IMR-90 (cell line): Measurements from ENCODE around the gene DCLK1. TPM values are rescaled to one million over a fixed set of nuclear protein-coding genes. Genes with fewer than 3 reads are reported as not detected.

Experiments
- ATAC-seq: fragments of 200-7000 bp; cut with Tn5 transposase; 2 replicates; pipeline ENCODE4 v1.9.1; 2020; ENCODE audit warnings: low read depth, mild to moderate bottlenecking, moderate library complexity
- BruUV-seq: library from RNA; stranded (reverse); fragments of 400-500 nt; replicated peaks from 2 replicates; lab custom pipeline; 2021; lab: Mats Ljungman, UMichigan
- CTCF ChIA-PET: fragments of 300-600 bp; formaldehyde crosslinking; extraction: SDS; loops from one replicate; lab custom pipeline; 2021; ENCODE audit warnings: antibody characterized with exemption; lab: Yijun Ruan, JAX
- POLR2A ChIA-PET: fragments of 300-600 bp; sonication (Branson Sonifier 250); formaldehyde crosslinking; loops from one replicate; lab custom pipeline; 2022; ENCODE audit warnings: antibody characterized with exemption; ENCODE audit not compliant: unreplicated experiment; lab: Charles Lee
- DNase-seq: peaks from one replicate; pipeline ENCODE4 v3.0.0; 2013
- H2AFZ ChIP-seq: replicated peaks from 2 replicates; pipeline ENCODE3; 2013; ENCODE audit warnings: low read length, mild to moderate bottlenecking; ENCODE audit not compliant: poor library complexity
- H2AK5ac ChIP-seq: 2 replicates; pipeline ENCODE4 v1.6.1; 2013; ENCODE audit warnings: low read depth, low read length, inconsistent platforms
- H2AK9ac ChIP-seq: replicated peaks from 2 replicates; pipeline ENCODE3; 2013; ENCODE audit warnings: mild to moderate bottlenecking, low read depth, low read length, moderate library complexity; ENCODE audit not compliant: poor library complexity
- H2BK120ac ChIP-seq: 2 replicates; pipeline ENCODE4 v1.6.1; 2013; ENCODE audit warnings: low read depth, low read length, inconsistent platforms
- H2BK15ac ChIP-seq: 3 replicates; pipeline ENCODE4 v1.6.1; 2013; ENCODE audit warnings: low read depth, low read length, inconsistent platforms
- H2BK20ac ChIP-seq: 2 replicates; pipeline ENCODE4 v1.6.1; 2013; ENCODE audit warnings: low read depth, mild to moderate bottlenecking, inconsistent platforms, low read length, moderate library complexity
- H2BK5ac ChIP-seq: 2 replicates; pipeline ENCODE4 v1.6.1; 2013; ENCODE audit warnings: mild to moderate bottlenecking, low read depth, low read length, inconsistent platforms; ENCODE audit not compliant: poor library complexity, severe bottlenecking
- H3K14ac ChIP-seq: replicated peaks from 2 replicates; pipeline ENCODE4 v1.6.1; 2013; ENCODE audit warnings: low read depth, low read length, inconsistent platforms
- H3K18ac ChIP-seq: 2 replicates; pipeline ENCODE4 v1.6.1; 2013; ENCODE audit warnings: low read depth, low read length, control low read depth
- H3K23ac ChIP-seq: 2 replicates; pipeline ENCODE4 v1.6.1; 2013; ENCODE audit warnings: low read depth, low read length, inconsistent platforms
- H3K27ac ChIP-seq: 2 replicates; pipeline ENCODE4 v1.5.1; 2013; ENCODE audit warnings: mild to moderate bottlenecking, control low read depth, low read length; ENCODE audit not compliant: insufficient read depth
- H3K27me3 ChIP-seq: 2 replicates; pipeline ENCODE4 v1.6.1; 2013; ENCODE audit warnings: low read length; ENCODE audit not compliant: control insufficient read depth, insufficient read depth
- H3K36me3 ChIP-seq: 2 replicates; pipeline ENCODE4 v1.6.1; 2013; ENCODE audit warnings: low read length, mixed read lengths; ENCODE audit not compliant: control insufficient read depth, insufficient read depth
- H3K4ac ChIP-seq: 2 replicates; pipeline ENCODE4 v1.6.1; 2013; ENCODE audit warnings: low read depth, low read length, inconsistent platforms
- H3K4me1 ChIP-seq: 2 replicates; pipeline ENCODE4 v1.6.1; 2013; ENCODE audit warnings: low read length, mixed read lengths; ENCODE audit not compliant: control insufficient read depth, insufficient read depth
- H3K4me2 ChIP-seq: 2 replicates; pipeline ENCODE4 v1.6.1; 2013; ENCODE audit warnings: low read depth, mild to moderate bottlenecking, control low read depth, low read length, moderate library complexity
- H3K4me3 ChIP-seq: 2 replicates; pipeline ENCODE4 v1.5.1; 2013; ENCODE audit warnings: low read depth, mild to moderate bottlenecking, control low read depth, low read length, moderate library complexity; ENCODE audit not compliant: insufficient read depth
- H3K56ac ChIP-seq: 2 replicates; pipeline ENCODE4 v1.6.1; 2013; ENCODE audit warnings: low read length, inconsistent platforms; ENCODE audit not compliant: insufficient read depth; ENCODE audit errors: extremely low read depth
- H3K79me1 ChIP-seq, 2 experiments: 2 replicates each; pipeline ENCODE4 v1.6.1; 2013; ENCODE audit warnings: low read length in 2 of 2, inconsistent platforms in 1 of 2, low read depth in 1 of 2
- H3K9ac ChIP-seq: 2 replicates; pipeline ENCODE4 v1.6.1; 2013; ENCODE audit warnings: low read depth, low read length, control low read depth
- H3K9me1 ChIP-seq: 2 replicates; pipeline ENCODE4 v1.6.1; 2013; ENCODE audit warnings: low read length, inconsistent platforms; ENCODE audit not compliant: insufficient read depth
- H3K9me3 ChIP-seq: 2 replicates; pipeline ENCODE4 v1.6.1; 2013; ENCODE audit warnings: low read length; ENCODE audit not compliant: control insufficient read depth, insufficient read depth
- H4K20me1 ChIP-seq: 2 replicates; pipeline ENCODE4 v1.6.1; 2013; ENCODE audit warnings: low read length, inconsistent platforms; ENCODE audit not compliant: insufficient read depth
- H4K5ac ChIP-seq: 2 replicates; pipeline ENCODE4 v1.6.1; 2013; ENCODE audit warnings: mild to moderate bottlenecking, low read depth, low read length, control low read depth
- H4K8ac ChIP-seq, 2 experiments: 2 replicates each; pipeline ENCODE4 v1.6.1; 2013; ENCODE audit warnings: low read depth in 2 of 2, low read length in 2 of 2, control low read depth in 1 of 2, inconsistent platforms in 1 of 2
- H4K91ac ChIP-seq: 2 replicates; pipeline ENCODE4 v1.6.1; 2013; ENCODE audit warnings: low read depth, low read length, inconsistent platforms; ENCODE audit not compliant: insufficient read depth
- CEBPB ChIP-seq: IDR thresholded peaks from 2 replicates; pipeline ENCODE4 v1.6.1; 2012; ENCODE audit warnings: low read depth, low read length, improper control_type of control experiment
- CHD1 ChIP-seq: IDR thresholded peaks from 2 replicates; pipeline ENCODE4 v1.6.1; 2012; ENCODE audit warnings: low read depth, low read length, improper control_type of control experiment
- FOS ChIP-seq: fragments of 150-350 bp; IDR thresholded peaks from 2 replicates; pipeline ENCODE4 v1.6.1; 2016; ENCODE audit warnings: low read depth, low read length
- MAZ ChIP-seq: IDR thresholded peaks from 2 replicates; pipeline ENCODE4 v1.6.1; 2012; ENCODE audit warnings: low read depth, mild to moderate bottlenecking, low read length, improper control_type of control experiment, moderate library complexity, borderline replicate concordance
- MXI1 ChIP-seq: IDR thresholded peaks from 2 replicates; pipeline ENCODE4 v1.6.1; 2012; ENCODE audit warnings: low read depth, mild to moderate bottlenecking, low read length, moderate library complexity, borderline replicate concordance
- NFE2L2 ChIP-seq: fragments of 150-350 bp; IDR thresholded peaks from 2 replicates; pipeline ENCODE4 v1.6.1; 2016; ENCODE audit warnings: low read depth, mild to moderate bottlenecking, low read length
- POLR2A ChIP-seq: IDR thresholded peaks from 2 replicates; pipeline ENCODE4 v1.6.1; 2012; ENCODE audit warnings: mild to moderate bottlenecking, low read depth, low read length
- RFX5 ChIP-seq: IDR thresholded peaks from 2 replicates; pipeline ENCODE4 v1.8.0; 2012; ENCODE audit warnings: low read depth, mild to moderate bottlenecking, low read length, moderate library complexity
- SMC3 ChIP-seq: fragments of 150-350 bp; IDR thresholded peaks from 2 replicates; pipeline ENCODE4 v1.6.1; 2016; ENCODE audit warnings: low read depth, mild to moderate bottlenecking, antibody characterized with exemption, low read length, moderate library complexity
- WGBS, 2 experiments: methylation state at CpG; one replicate each; pipeline versions ENCODE4 v1.1.5 to v1.1.7; 2013; ENCODE audit warnings: missing lambda C conversion rate in 2 of 2; ENCODE audit not compliant: insufficient read length in 1 of 2; ENCODE audit errors: extremely low coverage in 2 of 2; 5-methylcytosine and 5-hydroxymethylcytosine counted together
- dilution Hi-C: fragments of 300-500 bp; cut with HindIII; formaldehyde crosslinking; loops from one replicate; pipeline ENCODE4 v1.14.3; 2018; ENCODE audit warnings: low sequenced_read_pairs; ENCODE audit not compliant: unreplicated experiment
- in situ Hi-C: fragments of 300-500 bp; cut with MboI; formaldehyde crosslinking; loops from 3 replicates; pipeline ENCODE4 v1.14.3; 2019; ENCODE audit warnings: low sequenced_read_pairs, inconsistent platforms, mixed read lengths
- intact Hi-C: fragments of 100-400 bp; cut with micrococcal nuclease; formaldehyde crosslinking; loops from 2 replicates; pipeline ENCODE4 v1.10.0; 2022
- polyA plus RNA-seq, 3 experiments: library from polyadenylated mRNA; depleted of rRNA; stranded (reverse); fragments of >200 nt; gene quantifications; 2 replicates each; pipeline ENCODE4 v1.2.3, GENCODE V29; 2012; ENCODE audit warnings: low replicate concordance in 1 of 3
- total RNA-seq: library from RNA; depleted of rRNA; stranded (reverse); fragments of >200 nt; gene quantifications from 2 replicates; pipeline ENCODE4 v1.2.3, GENCODE V29; 2012
- TF ChIP-seq, protein P1 (sequence below): conservative IDR thresholded peaks from 2 replicates; pipeline ENCODE4 v1.5.1; 2012; ENCODE audit warnings: mild to moderate bottlenecking, low read depth, low read length, improper control_type of control experiment
- TF ChIP-seq, protein P2 (sequence below): fragments of 150-350 bp; IDR thresholded peaks from 2 replicates; pipeline ENCODE4 v1.6.1; 2016; ENCODE audit warnings: low read depth, mild to moderate bottlenecking, low read length, moderate library complexity, borderline replicate concordance
- TF ChIP-seq, protein P3 (sequence below): fragments of 150-350 bp; IDR thresholded peaks from 2 replicates; pipeline ENCODE4 v1.6.1; 2017; ENCODE audit warnings: mild to moderate bottlenecking, antibody characterized with exemption, low read length, low read depth

DCLK1 gene
- total and polyA plus RNA-seq, 2 of the 4 experiments (the other 2 are of a cell fraction) = under 0.01 to 0.02 TPM

DNA sequence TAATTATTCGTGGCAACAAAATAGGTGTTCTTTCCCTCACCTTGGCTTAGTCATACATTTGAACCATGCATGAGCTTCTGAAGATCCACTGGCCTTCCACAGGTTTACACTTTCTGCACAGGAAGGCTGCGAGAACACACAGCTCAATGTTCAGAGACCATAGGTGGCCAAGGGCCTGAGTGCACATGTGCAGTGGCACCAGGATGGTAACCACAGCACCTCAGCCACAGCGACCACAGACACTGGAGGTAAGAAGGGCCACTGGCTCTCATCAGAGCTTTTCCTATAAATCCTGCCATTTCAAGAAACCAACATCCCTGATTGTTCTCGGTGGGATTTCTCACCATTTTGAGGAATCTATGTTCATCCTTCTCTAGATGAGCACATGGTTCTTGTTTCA lies 1.6 kb downstream of the DCLK1 start:
- no peaks in the 10 kb centered on the region for H3K36me3 ChIP-seq
- intact Hi-C loops (no loop called here), dilution Hi-C loops (no loop called here), in situ Hi-C loops (no loop called here)
- peaks cover 31% of the 10 kb centered on the region for H3K27me3 ChIP-seq
- no peaks in the 10 kb centered on the region for H3K4me1 ChIP-seq
- H3K9me1 ChIP-seq = no peaks in the 10 kb centered on the region
- no peak overlapping the region for H3K18ac ChIP-seq
- H3K14ac ChIP-seq = no peak overlapping the region
- H3K4me3 ChIP-seq = no peak overlapping the region
- H2BK15ac ChIP-seq = no peak overlapping the region
- no peak overlapping the region for H2BK20ac ChIP-seq
- H3K4me2 ChIP-seq = no peak overlapping the region
- H3K56ac ChIP-seq = no peak overlapping the region
- H3K23ac ChIP-seq = no peak overlapping the region
- ChIA-PET POLR2A (no interaction called here), CTCF (no interaction called here)
- H2AK5ac ChIP-seq = no peak overlapping the region
- no peak overlapping the region for H4K8ac ChIP-seq
- H3K9me3 ChIP-seq = no peaks in the 10 kb centered on the region
- no peak overlapping the region for H3K27ac ChIP-seq
- H3K79me1 ChIP-seq = no peaks in the 10 kb centered on the region
- WGBS, 2 experiments = no CpG with 5 or more reads among the region's 4 CpGs
- no peak overlapping the region for H2AFZ ChIP-seq
- DNase-seq (no peak), ATAC-seq (no peak)
- H4K20me1 ChIP-seq = no peaks in the 10 kb centered on the region
- H3K9ac ChIP-seq = no peak overlapping the region
- no peak overlapping the region for H2BK120ac ChIP-seq
- H4K5ac ChIP-seq = no peak overlapping the region
- no peak overlapping the region for H3K4ac ChIP-seq
- BruUV-seq = no TSS peak
- no peak overlapping the region for H2BK5ac ChIP-seq
- H2AK9ac ChIP-seq = no peak overlapping the region
- TF ChIP-seq, protein P1, sequence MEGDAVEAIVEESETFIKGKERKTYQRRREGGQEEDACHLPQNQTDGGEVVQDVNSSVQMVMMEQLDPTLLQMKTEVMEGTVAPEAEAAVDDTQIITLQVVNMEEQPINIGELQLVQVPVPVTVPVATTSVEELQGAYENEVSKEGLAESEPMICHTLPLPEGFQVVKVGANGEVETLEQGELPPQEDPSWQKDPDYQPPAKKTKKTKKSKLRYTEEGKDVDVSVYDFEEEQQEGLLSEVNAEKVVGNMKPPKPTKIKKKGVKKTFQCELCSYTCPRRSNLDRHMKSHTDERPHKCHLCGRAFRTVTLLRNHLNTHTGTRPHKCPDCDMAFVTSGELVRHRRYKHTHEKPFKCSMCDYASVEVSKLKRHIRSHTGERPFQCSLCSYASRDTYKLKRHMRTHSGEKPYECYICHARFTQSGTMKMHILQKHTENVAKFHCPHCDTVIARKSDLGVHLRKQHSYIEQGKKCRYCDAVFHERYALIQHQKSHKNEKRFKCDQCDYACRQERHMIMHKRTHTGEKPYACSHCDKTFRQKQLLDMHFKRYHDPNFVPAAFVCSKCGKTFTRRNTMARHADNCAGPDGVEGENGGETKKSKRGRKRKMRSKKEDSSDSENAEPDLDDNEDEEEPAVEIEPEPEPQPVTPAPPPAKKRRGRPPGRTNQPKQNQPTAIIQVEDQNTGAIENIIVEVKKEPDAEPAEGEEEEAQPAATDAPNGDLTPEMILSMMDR = no peak
- TF ChIP-seq SMC3 (no peak), MXI1 (no peak), CEBPB (no peak), CHD1 (no peak), FOS (no peak), RFX5 (no peak), MAZ (no peak), POLR2A (no peak), NFE2L2 (no peak)
- TF ChIP-seq, protein P2, sequence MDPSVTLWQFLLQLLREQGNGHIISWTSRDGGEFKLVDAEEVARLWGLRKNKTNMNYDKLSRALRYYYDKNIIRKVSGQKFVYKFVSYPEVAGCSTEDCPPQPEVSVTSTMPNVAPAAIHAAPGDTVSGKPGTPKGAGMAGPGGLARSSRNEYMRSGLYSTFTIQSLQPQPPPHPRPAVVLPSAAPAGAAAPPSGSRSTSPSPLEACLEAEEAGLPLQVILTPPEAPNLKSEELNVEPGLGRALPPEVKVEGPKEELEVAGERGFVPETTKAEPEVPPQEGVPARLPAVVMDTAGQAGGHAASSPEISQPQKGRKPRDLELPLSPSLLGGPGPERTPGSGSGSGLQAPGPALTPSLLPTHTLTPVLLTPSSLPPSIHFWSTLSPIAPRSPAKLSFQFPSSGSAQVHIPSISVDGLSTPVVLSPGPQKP = no peak
- TF ChIP-seq, protein P3, sequence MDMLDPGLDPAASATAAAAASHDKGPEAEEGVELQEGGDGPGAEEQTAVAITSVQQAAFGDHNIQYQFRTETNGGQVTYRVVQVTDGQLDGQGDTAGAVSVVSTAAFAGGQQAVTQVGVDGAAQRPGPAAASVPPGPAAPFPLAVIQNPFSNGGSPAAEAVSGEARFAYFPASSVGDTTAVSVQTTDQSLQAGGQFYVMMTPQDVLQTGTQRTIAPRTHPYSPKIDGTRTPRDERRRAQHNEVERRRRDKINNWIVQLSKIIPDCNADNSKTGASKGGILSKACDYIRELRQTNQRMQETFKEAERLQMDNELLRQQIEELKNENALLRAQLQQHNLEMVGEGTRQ = no peak
- no peak overlapping the region for H4K91ac ChIP-seq
